Stimulated activated CD8-positive, alpha-beta memory T cell treated with anti-CD3 and anti-CD28 coated beads, Interleukin-2, amount 100 ng/mL, for 48 hours (primary cell): Measurements from ENCODE around the gene ATP10A.
"Not testable (repeated sequence)": the region's sequence is repeated elsewhere in the genome, so short reads cannot be mapped to it uniquely, and the experiment has no call there.

Experiments used
- DNase-seq, 2 donors: peaks; one replicate each; pipeline ENCODE4 v3.0.0-alpha.2; 2020; ENCODE audit warnings: low read depth in 2 of 2

Gene ATP10A

DNA sequence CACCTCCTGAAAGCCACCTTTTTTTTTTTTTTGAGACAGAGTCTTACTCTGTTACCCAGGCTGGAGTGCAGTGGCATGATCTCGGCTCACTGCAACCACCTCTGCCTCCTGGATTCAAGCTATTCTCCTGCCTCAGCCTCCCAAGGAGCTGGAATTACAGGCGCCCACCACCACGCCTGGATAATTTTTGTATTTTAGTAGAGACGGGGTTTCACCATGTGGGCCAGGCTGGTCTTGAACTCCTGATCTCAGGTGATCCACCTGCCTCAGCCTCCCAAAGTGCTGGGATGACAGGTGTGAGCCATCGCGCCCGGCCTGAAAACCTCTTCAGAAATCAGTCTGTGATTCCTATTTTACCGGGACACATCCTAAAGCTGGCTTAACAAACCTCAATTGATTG lies 91.4 kb downstream of the ATP10A start:
- not testable (repeated sequence) for DNase-seq

DNA sequence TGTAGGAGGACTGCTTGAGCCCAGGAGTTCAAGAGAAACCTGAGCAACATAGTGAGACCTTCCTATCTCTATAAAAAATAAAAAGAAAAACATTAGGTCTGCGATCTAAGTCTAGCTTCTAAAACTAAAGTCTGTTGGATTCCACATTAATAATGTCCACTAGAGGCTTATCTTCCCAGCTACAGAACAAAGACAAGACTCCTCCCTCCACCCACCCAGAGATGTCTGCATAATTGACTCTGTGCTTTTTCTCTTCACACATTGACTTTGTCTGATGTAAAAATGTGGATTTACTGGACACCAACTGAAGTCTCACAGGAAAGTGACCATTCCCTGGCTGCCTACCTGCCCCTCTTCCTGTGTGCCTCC lies 91.8 kb downstream of the ATP10A start:
- DNase-seq = no peak

DNA sequence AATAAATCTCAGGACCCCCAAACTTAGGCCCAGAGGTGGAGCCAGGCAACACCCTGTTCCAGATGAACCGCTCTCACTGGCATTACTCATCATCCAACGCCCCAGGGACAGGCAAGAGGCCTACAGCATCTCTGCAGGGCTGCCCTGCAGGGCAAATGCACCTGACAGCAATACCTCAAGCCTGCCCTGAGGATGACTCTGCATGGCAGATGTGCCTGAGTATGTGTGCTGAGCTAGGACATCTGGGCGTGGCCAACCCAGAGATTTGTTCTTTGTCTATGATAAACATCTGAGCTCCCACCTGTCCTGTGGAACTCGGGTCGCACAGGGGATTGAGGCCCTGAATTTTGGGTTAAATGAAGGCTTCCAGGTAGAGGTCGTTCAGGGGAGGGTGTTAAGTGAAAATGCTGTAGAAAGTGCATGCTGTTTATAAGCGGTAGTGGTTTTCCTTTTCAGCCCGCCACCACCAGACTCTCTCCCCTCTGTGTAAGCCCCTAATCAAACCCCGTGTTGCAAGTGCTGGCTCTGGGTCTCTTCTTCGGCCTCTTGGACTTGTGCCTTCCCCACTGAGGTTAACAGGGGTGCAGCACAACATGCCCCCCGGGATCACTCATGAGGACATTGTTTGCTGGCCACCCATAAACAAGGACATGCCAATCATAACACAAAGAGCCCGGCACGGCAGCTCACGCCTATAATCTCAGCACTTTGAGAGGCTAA lies 92.3 kb downstream of the ATP10A start:
- DNase-seq = no peak

DNA sequence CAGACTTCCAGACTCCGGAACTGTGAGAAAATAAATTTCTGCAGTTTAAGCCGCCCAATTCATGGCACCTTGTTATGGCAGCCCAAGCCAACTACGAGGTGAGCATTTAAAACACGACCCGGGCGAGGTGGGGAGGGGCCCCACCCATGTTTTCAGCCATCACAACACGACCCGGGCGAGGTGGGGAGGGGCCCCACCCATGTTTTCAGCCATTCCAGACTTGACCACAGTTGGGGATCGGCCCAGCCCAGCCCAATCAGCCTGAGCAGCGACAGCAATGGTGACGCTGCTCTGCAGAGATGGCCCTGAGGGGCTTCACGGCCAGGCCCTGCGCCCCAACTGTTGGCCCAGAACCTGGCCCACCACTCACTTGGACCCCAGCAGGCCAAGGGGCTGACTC lies 93.1 kb downstream of the ATP10A start:
- DNase-seq = no peak

DNA sequence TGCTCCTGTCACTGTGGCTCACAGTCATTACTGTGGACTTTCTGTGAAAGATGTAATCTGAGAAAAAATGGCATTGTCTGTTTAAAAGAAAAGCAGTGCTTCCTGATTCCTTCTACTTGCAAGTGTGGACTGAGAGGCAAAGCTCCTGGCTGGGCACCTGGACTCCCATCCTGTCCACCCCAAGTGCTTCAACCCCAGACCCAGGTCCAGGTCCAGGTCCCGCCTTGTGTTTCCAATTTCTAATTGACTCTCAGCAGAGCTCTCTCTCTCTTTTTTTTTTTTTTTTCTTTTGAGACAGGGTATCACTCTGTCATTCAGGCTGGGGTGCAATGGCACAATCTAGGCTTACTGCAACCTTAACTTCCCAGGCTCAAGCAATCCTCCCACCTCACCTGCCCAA lies 94.9 kb downstream of the ATP10A start:
- DNase-seq = no peak

DNA sequence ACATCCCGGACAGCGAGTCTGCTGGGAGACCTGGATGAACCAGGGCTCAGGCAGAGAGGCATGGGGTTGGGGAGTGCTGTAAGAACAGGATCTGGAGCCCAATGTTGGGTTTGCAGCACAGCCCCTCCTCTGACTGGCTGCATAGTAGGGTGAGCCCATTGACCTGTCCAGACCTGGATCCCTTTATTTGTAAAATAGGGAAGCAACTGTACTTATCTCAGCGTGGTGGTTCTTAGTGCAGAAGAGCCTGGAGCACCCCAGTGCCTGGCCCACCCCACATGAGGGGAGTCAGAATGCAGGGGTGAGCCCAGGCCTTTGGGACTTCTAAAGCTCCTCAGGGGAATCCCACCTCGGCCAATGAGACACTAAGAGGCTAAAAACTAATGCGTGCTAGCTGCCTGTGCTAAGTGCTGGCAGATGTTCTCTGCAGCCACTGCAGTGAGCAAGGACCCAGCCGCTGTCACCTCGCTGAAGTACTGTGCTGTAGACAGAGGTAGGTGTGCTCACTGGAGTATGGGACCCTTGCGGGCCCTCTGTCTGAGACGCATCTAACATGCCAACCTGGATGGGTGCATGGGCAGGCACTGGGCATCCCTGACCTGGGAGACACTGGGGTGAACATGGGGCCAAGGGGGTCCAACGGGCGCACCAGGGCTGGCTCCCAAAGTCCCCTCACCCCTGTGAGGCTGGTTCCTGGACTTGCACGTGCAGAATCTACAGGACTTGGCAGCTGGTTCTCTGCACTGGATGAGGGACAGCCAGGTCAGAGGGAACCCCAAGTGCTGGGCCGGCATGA lies 95.6 kb downstream of the ATP10A start:
- no peak for DNase-seq

DNA sequence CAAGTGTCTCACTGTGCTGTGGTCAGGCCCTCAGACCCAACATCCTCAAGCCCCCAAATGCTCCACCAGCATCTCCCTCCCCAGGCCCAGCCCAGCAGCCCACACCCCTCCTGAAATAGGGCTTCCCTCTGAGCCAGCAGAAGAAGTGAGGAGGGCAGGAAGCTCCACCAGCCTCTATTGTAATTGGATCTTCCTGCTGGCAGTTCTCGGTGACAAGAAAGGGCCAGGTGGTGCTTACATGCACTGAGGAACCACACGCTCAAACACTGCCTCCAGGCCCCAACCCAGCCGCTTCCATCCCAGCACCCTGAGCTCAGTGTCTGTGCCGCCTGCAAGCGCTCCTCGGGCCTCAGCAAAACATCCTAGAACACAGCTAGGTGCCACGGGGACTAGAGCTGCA lies 96.7 kb downstream of the ATP10A start:
- DNase-seq = no peak

DNA sequence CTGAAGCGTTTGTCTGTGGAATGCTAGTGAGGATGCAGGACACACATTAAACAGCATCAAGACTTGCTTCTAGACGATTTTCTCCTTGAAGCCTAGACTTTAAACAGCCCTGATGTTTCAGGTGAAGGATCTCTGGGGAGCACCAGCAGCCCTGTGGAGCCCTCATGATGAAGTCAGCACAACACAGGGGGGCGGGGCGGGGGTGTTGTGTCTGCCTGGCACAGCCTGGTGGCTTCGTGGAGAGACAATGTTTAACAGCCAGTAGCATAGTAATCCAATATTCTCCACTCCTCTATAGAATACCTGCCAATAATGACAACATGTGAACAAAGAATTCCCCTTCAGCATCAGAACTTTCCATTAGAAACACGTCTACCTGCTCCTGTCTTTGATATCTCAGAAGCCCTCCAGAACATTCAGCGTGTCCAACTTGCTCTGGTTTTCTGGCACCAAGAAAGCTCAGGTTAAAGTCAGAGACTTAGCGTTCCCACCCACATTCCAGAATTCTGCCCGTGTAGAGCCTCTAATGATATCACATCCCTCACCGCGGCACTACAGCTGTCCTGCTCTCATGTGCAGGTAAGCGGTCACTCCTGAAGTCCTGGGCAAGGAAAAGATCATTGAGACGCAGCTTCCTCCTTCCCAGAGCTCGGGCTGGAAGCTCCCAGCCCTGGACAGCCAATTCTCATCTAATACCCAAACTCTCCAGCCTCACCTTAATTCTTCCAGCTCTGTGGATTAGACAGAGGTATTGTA lies 98.0 kb downstream of the ATP10A start:
- no peak for DNase-seq

DNA sequence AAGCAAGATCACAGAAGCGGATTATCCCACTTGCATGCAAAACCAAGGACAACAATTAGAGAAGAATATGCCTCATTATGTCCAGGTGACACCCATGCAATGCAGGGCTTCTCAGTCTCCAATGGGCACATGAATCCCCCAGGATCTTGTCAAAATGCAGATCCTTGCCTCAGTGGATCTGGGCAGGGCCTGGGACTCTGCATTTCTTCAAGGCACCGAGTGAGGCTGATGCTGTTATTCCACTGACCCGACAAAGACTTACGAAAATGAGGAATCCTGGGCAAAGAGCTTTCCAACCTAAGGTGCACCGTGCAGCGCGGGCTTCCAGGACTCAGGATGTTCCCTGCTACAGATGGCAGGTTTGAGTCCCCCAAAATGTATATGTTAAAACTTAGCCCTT lies 99.2 kb downstream of the ATP10A start:
- DNase-seq = no peak

DNA sequence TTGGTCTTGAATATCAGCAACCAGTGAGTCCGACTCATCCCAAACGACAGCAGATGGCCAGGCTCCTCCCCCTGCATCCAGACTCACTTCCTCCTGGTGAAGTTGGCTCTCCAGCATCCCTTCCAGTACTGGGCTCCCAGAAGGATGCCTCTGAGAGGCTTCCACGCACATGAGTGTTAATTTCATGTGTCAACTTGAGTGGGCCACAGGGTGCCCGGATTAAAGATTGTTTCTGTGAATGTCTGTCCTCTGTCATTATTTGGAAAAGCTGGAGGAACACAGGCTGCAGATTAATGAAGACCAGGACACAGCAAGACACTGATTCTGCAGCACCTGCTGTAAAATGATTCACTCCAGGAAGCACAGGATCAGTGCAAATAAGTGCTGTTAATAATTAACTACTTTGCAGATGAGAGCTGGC lies 99.8 kb downstream of the ATP10A start:
- no peak for DNase-seq

DNA sequence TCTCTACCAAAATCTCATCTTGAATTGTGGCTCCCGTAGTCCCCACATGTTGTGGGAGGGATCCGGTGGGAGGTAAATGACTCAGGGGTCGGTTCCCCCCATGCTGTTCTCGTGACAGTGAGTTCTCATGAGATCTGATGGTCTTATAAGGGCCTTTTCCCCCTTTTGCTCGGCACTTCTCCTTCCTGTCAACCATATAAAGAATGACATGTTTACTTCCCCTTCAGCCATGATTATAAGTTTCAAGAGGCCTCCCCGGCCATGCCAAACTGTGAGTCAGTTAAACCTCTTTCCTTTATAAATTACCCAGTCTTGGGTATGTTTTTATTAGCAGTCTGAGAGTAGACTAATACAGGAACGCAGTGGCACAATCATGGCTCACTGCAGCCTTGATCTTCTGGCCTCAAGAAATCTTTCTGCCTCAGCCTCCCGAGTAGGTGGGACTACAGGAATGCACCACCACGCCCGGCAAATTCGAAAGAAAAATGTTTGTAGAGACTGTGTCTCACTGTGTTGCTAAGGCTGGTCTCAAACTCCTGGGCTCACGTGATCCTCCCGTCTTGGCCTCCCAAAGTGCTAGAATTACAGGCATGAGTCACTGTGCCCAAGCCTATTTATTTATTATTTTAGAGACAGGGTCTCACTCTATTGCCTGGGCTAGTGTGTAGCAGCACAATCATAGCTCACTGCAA lies 101.0 kb downstream of the ATP10A start:
- DNase-seq = no peak

DNA sequence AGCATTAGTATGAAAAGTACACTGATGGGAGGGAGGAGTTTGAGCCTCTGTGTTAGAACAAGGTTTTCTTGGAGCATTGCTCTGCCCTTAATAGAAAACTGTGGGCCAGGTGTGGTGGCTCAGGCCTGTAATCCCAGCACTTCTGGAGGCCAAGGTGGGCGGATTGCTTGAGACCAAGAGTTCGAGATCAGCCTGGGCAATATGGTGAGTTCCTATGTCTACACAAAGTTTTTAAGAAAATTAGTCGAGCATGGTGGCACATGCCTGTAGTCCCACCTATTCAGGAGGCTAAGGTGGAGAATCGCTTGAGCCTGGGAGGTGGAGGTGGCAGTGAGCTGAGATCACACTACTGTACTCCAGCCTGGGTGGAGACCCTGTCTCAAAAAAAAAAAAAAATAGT lies 103.7 kb downstream of the ATP10A start:
- no peak for DNase-seq

DNA sequence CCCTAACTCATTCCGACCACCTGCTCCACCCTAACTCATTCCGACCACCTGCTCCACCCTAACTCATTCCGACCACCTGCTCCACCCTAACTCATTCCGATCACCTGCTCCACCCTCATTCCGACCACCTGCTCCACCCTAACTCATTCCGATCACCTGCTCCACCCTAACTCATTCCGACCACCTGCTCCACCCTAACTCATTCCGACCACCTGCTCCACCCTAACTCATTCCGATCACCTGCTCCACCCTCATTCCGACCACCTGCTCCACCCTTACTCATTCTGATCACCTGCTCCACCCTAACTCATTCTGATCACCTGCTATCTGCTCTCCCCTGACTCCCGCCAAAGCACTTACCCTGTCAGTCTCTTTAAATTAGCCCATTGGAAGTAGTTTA lies 104.5 kb downstream of the ATP10A start:
- DNase-seq = not testable (repeated sequence)

DNA sequence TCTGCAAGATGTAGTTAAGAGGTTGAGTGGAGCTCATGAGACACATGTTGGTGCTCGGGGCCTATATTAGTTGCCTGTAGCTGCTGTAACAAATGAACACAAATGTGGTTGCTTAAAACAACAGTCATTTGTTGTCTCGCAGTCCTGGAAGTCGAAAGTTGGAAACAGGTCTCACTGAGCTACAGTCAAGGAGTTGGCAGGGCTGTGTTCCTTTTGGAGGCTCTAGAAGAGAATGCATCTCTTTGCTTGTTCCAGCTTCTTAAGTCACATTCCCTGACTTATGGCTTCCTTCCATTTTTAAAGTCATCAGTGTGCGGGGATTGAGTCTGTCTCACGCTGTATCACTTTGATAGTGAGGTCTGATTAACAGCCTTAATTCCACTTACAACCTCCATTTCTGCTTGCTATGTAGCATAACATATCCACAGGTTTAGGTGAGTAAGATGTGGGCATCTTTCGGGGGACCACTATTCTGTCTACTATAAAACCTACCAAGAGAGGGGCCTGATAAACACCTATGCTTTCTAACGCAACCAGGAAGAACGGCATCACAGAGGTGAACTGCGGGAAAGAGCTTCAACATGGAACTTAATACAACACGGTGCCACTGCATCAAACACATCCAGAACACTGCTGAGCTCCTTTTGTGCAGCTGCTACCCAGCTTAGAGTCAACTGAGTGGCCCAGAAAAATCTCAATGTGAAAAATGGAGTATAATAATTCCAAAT lies 119.4 kb downstream of the ATP10A start:
- no peak for DNase-seq

DNA sequence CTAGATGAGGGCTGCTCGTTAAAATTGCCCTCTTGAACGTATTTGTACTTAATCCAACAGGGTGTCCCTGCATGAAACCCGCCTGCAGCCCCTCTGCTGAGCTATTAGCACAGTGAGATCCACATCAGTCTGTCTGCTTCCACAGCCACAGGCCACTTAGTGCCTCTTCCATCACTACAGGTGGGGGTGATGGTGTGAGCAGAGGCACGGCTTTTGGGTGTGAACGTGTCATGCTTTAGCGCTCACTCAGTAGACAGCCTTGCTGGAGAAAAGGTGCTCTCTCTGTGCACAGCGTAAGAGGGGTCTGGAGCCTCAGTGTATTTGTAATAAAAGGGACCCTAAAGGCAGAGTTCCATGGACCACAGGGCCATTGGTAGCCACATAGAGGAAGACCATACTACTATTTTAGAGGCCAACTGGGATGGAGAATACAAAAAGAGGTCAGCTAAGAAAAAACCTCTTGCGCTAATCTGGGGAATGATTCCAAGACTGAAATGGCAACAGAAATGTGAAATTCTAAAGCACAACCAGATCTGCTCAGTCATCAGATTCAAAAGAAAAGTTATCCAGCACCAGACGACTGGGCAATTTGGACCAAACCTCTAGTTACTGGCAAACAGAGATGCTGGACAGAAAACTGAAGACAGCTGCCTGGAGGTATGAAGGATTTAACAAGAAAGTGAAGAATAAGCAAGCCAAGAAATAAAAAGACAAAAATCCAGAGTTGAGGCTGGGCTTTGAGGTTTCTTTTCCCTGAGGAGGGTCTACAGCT lies 120.2 kb downstream of the ATP10A start:
- no peak for DNase-seq

DNA sequence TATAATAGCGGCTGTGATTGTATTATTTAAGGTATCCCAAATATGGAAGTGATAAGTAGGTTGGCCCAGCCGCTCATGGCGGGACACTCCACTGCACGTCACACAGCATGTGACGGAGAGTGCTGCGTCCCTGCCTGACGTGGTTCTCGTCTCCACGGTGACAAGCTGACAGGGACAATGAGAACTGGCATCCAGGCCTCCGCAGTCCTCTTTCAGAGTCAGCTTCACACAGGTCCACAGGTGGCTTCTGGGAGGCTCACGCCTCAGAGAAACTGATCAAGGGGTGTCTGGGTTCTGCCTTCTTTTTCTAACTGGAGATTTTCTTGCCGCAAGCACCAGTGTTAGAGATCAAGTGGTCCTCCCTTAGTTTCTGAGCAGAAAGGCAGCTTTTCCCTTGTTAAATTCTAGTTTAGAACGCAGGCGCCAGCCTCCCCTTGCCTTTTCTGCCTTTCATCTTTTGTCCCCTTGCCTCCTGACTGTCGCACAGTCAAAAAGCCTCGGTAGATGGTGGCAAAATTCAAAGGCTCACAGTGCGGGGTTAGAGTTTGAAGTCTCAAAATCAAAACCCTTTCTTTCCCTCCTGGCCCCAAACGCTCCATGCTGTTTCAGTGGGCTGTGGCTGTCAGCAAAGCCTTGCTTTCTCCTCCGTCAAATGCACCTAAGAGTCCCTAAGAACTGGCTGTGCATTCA lies 120.9 kb downstream of the ATP10A start:
- DNase-seq = no peak

DNA sequence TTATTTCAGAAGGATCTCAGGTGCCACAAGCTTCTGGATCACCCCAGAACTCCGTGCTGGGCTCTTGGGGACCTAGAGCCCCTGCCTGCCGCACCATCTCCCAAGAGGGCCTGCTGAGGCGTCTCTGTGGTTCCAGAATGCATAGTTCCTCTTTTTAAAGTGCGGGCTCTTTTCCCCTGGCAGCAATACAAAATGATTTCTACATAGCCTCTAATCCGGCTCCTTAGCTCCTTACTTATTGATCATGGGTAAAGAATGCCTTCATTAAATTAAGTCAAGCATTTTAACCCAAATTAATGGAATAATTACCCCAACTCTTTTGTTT lies 121.9 kb downstream of the ATP10A start:
- DNase-seq = no peak

DNA sequence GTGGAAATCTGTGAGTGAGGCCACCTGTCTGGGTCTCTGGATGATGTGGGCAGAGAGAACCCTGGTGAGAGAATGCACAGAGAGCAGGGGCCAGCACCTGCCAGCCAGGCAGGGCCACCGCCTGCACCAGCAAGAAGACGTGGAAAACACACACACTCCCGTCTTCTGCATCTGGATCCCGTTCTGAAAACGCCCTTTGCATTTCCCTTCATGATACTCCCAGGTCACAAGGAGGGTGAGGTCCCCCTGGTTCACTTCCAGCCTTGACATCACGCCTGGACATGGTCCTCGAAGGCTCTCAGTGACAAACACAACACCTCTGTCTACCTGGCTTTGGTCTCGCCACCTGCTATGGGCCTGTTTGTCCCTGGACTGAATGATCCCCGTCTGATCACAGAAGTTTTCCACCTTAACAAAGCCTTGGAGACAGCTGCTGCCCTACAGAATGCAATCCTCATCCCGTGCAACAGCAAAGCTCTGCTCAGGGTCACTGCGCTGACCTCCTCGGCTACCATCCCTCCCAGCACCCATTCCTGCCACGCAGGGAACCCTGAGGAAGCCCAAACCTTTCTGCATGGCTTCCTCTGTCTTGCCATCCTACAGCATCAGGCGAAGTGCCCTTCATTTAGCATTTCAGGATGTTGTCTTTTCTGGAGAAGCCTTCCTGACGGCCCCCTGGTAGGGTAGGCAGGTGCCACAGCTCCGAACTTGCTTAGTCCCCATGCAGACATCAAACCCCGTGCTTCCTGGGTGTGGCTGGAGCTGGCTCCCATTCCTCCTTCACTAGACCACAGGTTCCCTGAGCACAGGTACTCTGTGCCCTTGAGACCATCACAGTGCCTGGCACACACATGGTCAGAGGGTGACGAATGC lies 122.5 kb downstream of the ATP10A start:
- no peak for DNase-seq

DNA sequence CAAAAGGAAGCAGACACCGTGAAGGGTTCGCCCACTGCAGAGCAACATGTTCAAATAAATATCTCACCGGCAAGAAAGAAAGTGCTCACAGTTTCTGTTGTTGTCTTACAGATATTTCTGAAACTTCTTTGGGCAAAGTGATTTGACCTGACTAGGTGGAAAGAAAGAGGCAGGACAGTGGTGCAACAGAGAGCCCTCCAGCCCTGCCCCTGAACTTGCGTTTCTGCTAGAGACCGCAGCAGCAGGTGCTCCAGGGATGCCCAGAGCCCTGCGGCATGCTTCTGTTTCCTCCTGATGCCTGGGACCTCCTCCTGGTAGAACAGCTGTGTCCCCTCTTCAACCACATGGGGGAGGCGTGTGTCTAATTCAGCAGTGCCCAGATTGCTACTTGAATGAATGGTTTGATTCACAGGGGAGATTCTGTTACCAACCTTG lies 123.4 kb downstream of the ATP10A start:
- DNase-seq = peak in 1 of 2 donors; percentile 10
